GM12878 (cell line): Measurements from ENCODE around the gene IQCC. TPM values are rescaled to one million over a fixed set of nuclear protein-coding genes. Genes with fewer than 3 reads are reported as not detected.
A peak's percentile ranks its signal among the peaks of the same experiment; 100 is the strongest.

Experiments
- ATAC-seq: fragments of 200-7000 bp; cut with Tn5 transposase; 3 replicates; pipeline ENCODE4 v1.9.1; 2020; ENCODE audit warnings: mild to moderate bottlenecking, moderate library complexity
- BruUV-seq: library from RNA; stranded (reverse); fragments of 400-500 nt; replicated peaks from 2 replicates; lab custom pipeline; 2021; lab: Mats Ljungman, UMichigan
- CTCF ChIA-PET: fragments of 300-600 bp; sonication (Branson Sonifier 250); formaldehyde crosslinking; extraction: SDS; loops from one replicate; lab custom pipeline; 2021; ENCODE audit warnings: inconsistent platforms; lab: Yijun Ruan, JAX
- POLR2A ChIA-PET: fragments of 350-600 bp; formaldehyde crosslinking; extraction: SDS; loops from one replicate; lab custom pipeline; 2021; ENCODE audit warnings: inconsistent platforms; lab: Charles Lee
- RAD21 ChIA-PET: fragments of 300-600 bp; sonication (Branson Sonifier 250); formaldehyde crosslinking; loops from one replicate; lab custom pipeline; 2023; ENCODE audit warnings: antibody characterized with exemption; ENCODE audit not compliant: unreplicated experiment; lab: Charles Lee
- SMC1A ChIA-PET: fragments of 300-600 bp; sonication (Branson Sonifier 250); formaldehyde crosslinking; loops from one replicate; lab custom pipeline; 2023; ENCODE audit not compliant: unreplicated experiment, uncharacterized antibody; lab: Charles Lee
- DNase-seq: peaks from one replicate; pipeline ENCODE4 v3.0.0-alpha.2; 2011; ENCODE audit warnings: low read depth, low spot score
- FAIRE-seq: peaks from 3 replicates; lab custom pipeline; 2011; peaks lifted over from hg19 to GRCh38; lab: Jason Lieb, UNC
- H2AFZ ChIP-seq: 2 replicates; pipeline ENCODE4 v1.6.0; 2011; ENCODE audit warnings: low read depth, low read length, control low read depth; ENCODE audit not compliant: control insufficient read depth
- H3K27ac ChIP-seq: 2 replicates; pipeline ENCODE4 v1.5.1; 2011; ENCODE audit warnings: control low read depth; ENCODE audit not compliant: control insufficient read depth, insufficient read depth
- H3K27me3 ChIP-seq, 2 experiments: replicated peaks in 1 of 2; 2 replicates each; pipeline versions ENCODE4 v1.6.0 to v1.6.1; 2011; ENCODE audit warnings: low read length in 1 of 2; ENCODE audit not compliant: control insufficient read depth in 2 of 2, insufficient read depth in 2 of 2
- H3K36me3 ChIP-seq, 2 experiments: 2 replicates each; pipeline ENCODE4 v1.5.1; 2011; ENCODE audit warnings: low read length in 1 of 2; ENCODE audit not compliant: control insufficient read depth in 2 of 2, insufficient read depth in 2 of 2
- H3K4me1 ChIP-seq: 2 replicates; pipeline ENCODE4 v1.6.1; 2011; ENCODE audit warnings: mild to moderate bottlenecking, low read length, moderate library complexity, mixed read lengths; ENCODE audit not compliant: control insufficient read depth, insufficient read depth
- H3K4me2 ChIP-seq: 2 replicates; pipeline ENCODE4 v1.6.0; 2011; ENCODE audit warnings: control low read depth; ENCODE audit not compliant: control insufficient read depth, insufficient read depth
- H3K4me3 ChIP-seq: fragments of 200-600 bp; sonication (generic); 2 replicates; pipeline ENCODE4 v1.5.1; 2016
- H3K79me2 ChIP-seq: 2 replicates; pipeline ENCODE4 v1.6.0; 2011; ENCODE audit warnings: low read length; ENCODE audit not compliant: control insufficient read depth, insufficient read depth
- H3K9ac ChIP-seq: 2 replicates; pipeline ENCODE4 v1.8.0; 2011; ENCODE audit warnings: low read length, control low read depth, mixed read lengths; ENCODE audit not compliant: control insufficient read depth, insufficient read depth
- H3K9me3 ChIP-seq: replicated peaks from 3 replicates; pipeline ENCODE4 v1.5.1; 2011; ENCODE audit warnings: mild to moderate bottlenecking, low read length; ENCODE audit not compliant: control insufficient read depth, insufficient read depth
- H4K20me1 ChIP-seq: 2 replicates; pipeline ENCODE4 v1.6.0; 2011; ENCODE audit not compliant: control insufficient read depth, insufficient read depth
- ATF3 ChIP-seq: IDR thresholded peaks from 2 replicates; pipeline ENCODE4 v1.6.1; 2011; ENCODE audit warnings: low read depth, mild to moderate bottlenecking, low read length, moderate library complexity, borderline replicate concordance; ENCODE audit errors: extremely low read depth
- HCFC1 ChIP-seq: fragments of 150-350 bp; IDR thresholded peaks from 2 replicates; pipeline ENCODE4 v1.6.1; 2014; ENCODE audit warnings: low read length
- KDM1A ChIP-seq: fragments of 200-600 bp; sonication (generic); IDR thresholded peaks from 2 replicates; pipeline ENCODE4 v1.6.1; 2016; ENCODE audit warnings: borderline replicate concordance
- POLR2AphosphoS5 ChIP-seq: IDR thresholded peaks from 2 replicates; pipeline ENCODE4 v1.6.1; 2011; ENCODE audit warnings: mild to moderate bottlenecking, low read length, inconsistent platforms
- REST ChIP-seq: IDR thresholded peaks from 2 replicates; pipeline ENCODE4 v1.6.1; 2012; ENCODE audit warnings: mild to moderate bottlenecking, low read depth, low read length
- RUNX3 ChIP-seq: IDR thresholded peaks from 2 replicates; pipeline ENCODE4 v1.6.1; 2012; ENCODE audit warnings: low read length, inconsistent platforms
- SMAD5 ChIP-seq: IDR thresholded peaks from 2 replicates; pipeline ENCODE4 v1.6.1; 2016; ENCODE audit warnings: antibody characterized with exemption, low read depth
- SMARCA5 ChIP-seq: fragments of 450-650 bp; IDR thresholded peaks from 2 replicates; pipeline ENCODE4 v1.6.1; 2017; ENCODE audit warnings: mild to moderate bottlenecking
- SUZ12 ChIP-seq: fragments of 200-600 bp; sonication (generic); IDR thresholded peaks from one replicate; pipeline ENCODE4 v1.6.1; 2018; ENCODE audit warnings: antibody characterized with exemption, mild to moderate bottlenecking; ENCODE audit not compliant: unreplicated experiment
- in situ Hi-C: fragments of 300-500 bp; cut with MboI; formaldehyde crosslinking; loops from 9 replicates; pipeline ENCODE4 v1.14.3; 2018; ENCODE audit warnings: mixed read lengths
- intact Hi-C: fragments of 100-400 bp; cut with micrococcal nuclease; formaldehyde crosslinking; loops from one replicate; pipeline ENCODE4 v1.14.2; 2022; ENCODE audit not compliant: unreplicated experiment
- polyA plus RNA-seq, 11 experiments: library from polyadenylated mRNA; depleted of rRNA in 4 of 11; unstranded in 6 of 11; stranded (reverse) in 5 of 11; fragments of >200 nt; fragmentation: Nextera tagmentation in 4 of 11; fragmentation: Illumina TruSeq in 1 of 11; extraction: Ambion mirVana in 4 of 11; extraction: Trizol in 1 of 11; gene quantifications; 1 replicate in 1 of 11; 2 replicates in 10 of 11; pipeline versions ENCODE4 v1.2.1 to v1.2.3, GENCODE V29; 2011 to 2016; ENCODE audit warnings: inconsistent platforms in 2 of 11, missing spikeins in 2 of 11, low read depth in 1 of 11
- total RNA-seq, 4 experiments: library from RNA; depleted of rRNA in 3 of 4; stranded (reverse); fragments of >200 nt in 3 of 4; fragmentation: Illumina TruSeq in 1 of 4; extraction: Trizol in 1 of 4; gene quantifications; 2 replicates each; pipeline versions ENCODE4 v1.2.1 to v1.2.3, GENCODE V29; 2013 to 2021

The IQCC gene
- total and polyA plus RNA-seq, 10 of the 15 experiments (the other 5 are each of a cell fraction or from before 2014, with no cell fraction given), result 2.1 to 6.8 (median 4.9) TPM

- TF ChIP-seq KDM1A, result no peak
- no peak for TF ChIP-seq ATF3
- TF ChIP-seq HCFC1, result no peak
- no peak for TF ChIP-seq SMARCA5
Observed at GRCh38 chr1:32195531-32195930, 9.9 kb upstream of the IQCC start (continued).

GRCh38 chr1:32195972-32196823 is 9.3 kb upstream of the IQCC start:
- DNase-seq (no peak), ATAC-seq (no peak), FAIRE-seq (no peak)
- Histone ChIP-seq H3K79me2 (peaks cover 2% of the 10 kb centered on the region), H3K9me3 (no peaks in the 10 kb centered on the region), H2AFZ (no peak overlapping the region), H3K4me2 (no peak overlapping the region), H3K4me3 (no peak overlapping the region), H3K27ac (no peak overlapping the region), H3K27me3 (no peaks in the 10 kb centered on the region), H3K4me1 (peaks cover 9% of the 10 kb centered on the region), H3K9ac (no peak overlapping the region), H3K36me3 (peaks cover 42 to 50% of the 10 kb centered on the region in 2 experiments), H4K20me1 (no peaks in the 10 kb centered on the region)
- in situ Hi-C loops, result no loop called here
- ChIA-PET POLR2A (no interaction called here), SMC1A (interaction anchor here (0.6 kb wide), 1 partner anchor 135 kb away, joined by 3 read pairs; no protein-coding TSS in a partner anchor), RAD21 (no interaction called here), CTCF (interaction anchor here (1.0 kb wide), 1 partner anchor 85 kb away, joined by 3 read pairs; no protein-coding TSS in a partner anchor)
- BruUV-seq, result no TSS peak
- intact Hi-C loops, result no loop called here
- no peak for TF ChIP-seq POLR2AphosphoS5
- 0 out of 2 replicates have a peak, but pooled peaks have one; percentile 32 for TF ChIP-seq SMAD5
- TF ChIP-seq RUNX3, result peak; percentile 64
- no peak for TF ChIP-seq REST
- TF ChIP-seq SUZ12, result no peak
